Measurements from ENCODE around the gene DERA.

DERA gene

GRCh38 chr12:16076970-16077522 is 165.9 kb downstream of the DERA start:
- no peak for DNase-seq

GRCh38 chr12:16086462-16086861 is 175.3 kb downstream of the DERA start:
- DNase-seq = no peak

- DNase-seq = no peak
Measured at GRCh38 chr12:16086942-16087341, 175.8 kb downstream of the DERA start.
